Lung (tissue), 12 donors: ENCODE results near the gene PDCD5. TPM values are rescaled to one million over a fixed set of nuclear protein-coding genes. Genes with fewer than 3 reads are reported as not detected.
"Not testable (repeated sequence)": the region's sequence is repeated elsewhere in the genome, so short reads cannot be mapped to it uniquely, and the experiment has no call there.

Experiments used
- ATAC-seq: fragments of 200-7000 bp; cut with Tn5 transposase; one replicate; pipeline ENCODE4 v1.9.1; 2020; ENCODE audit warnings: moderate number of reproducible peaks; ENCODE audit not compliant: insufficient read depth, low FRiP score
- DNase-seq, 3 donors: peaks; one replicate each; pipeline ENCODE4 v3.0.0-alpha.2; 2013 to 2017
- H3K27ac ChIP-seq, 2 donors: one replicate each; pipeline ENCODE4 v1.5.1; 2013; ENCODE audit warnings: mild to moderate bottlenecking in 2 of 2, moderate library complexity in 2 of 2, control low read depth in 1 of 2, inconsistent platforms in 1 of 2, low read depth in 1 of 2, low read length in 1 of 2
- H3K27me3 ChIP-seq, 3 donors: one replicate each; pipeline ENCODE4 v1.5.1; 2013; ENCODE audit warnings: low read length in 2 of 3; ENCODE audit not compliant: control insufficient read depth in 3 of 3, insufficient read depth in 3 of 3
- H3K36me3 ChIP-seq, 4 donors: one replicate each; pipeline ENCODE4 v1.5.1; 2013; ENCODE audit warnings: low read length in 4 of 4, mild to moderate bottlenecking in 1 of 4, moderate library complexity in 1 of 4; ENCODE audit not compliant: control insufficient read depth in 4 of 4, insufficient read depth in 4 of 4
- H3K4me1 ChIP-seq, 5 donors: one replicate each; pipeline ENCODE4 v1.5.1; 2013; ENCODE audit warnings: low read length in 5 of 5, mild to moderate bottlenecking in 2 of 5, moderate library complexity in 1 of 5; ENCODE audit not compliant: control insufficient read depth in 5 of 5, insufficient read depth in 5 of 5
- H3K4me3 ChIP-seq: one replicate; pipeline ENCODE4 v1.5.1; 2013; ENCODE audit warnings: mild to moderate bottlenecking, control low read depth, moderate library complexity
- H3K9ac ChIP-seq, 2 donors: one replicate each; pipeline ENCODE4 v1.5.1; 2013; ENCODE audit warnings: low read length in 2 of 2, control low read depth in 1 of 2; ENCODE audit not compliant: insufficient read depth in 1 of 2
- H3K9me3 ChIP-seq, 4 donors: one replicate each; pipeline ENCODE4 v1.5.1; 2013; ENCODE audit warnings: low read length in 3 of 4, mild to moderate bottlenecking in 1 of 4, moderate library complexity in 1 of 4; ENCODE audit not compliant: control insufficient read depth in 4 of 4, insufficient read depth in 3 of 4
- CTCF ChIP-seq: IDR thresholded peaks from 2 replicates; pipeline ENCODE4 v1.5.1; 2012; ENCODE audit warnings: mild to moderate bottlenecking; ENCODE audit errors: control extremely low read depth, extremely low read depth
- WGBS, 2 donors: extraction: QIAGEN DNeasy Blood & Tissue Kit; methylation state at CpG; one replicate each; pipeline ENCODE4 v1.1.7; 2013; 5-methylcytosine and 5-hydroxymethylcytosine counted together
- polyA plus RNA-seq, 2 donors: library from polyadenylated mRNA; stranded (reverse); fragments of 200-250 nt; gene quantifications; one replicate each; pipeline ENCODE4 v1.2.1, GENCODE V29; 2013
- total RNA-seq, 2 donors: library from RNA; depleted of rRNA in 1 of 2; stranded (reverse); fragments of >200 nt in 1 of 2; gene quantifications; one replicate each; pipeline ENCODE4 v1.2.1, GENCODE V29; 2014 to 2021
- donor health status: control.
- donor health status: control.
- donor health status: Bipolar disorder and iron deficiency.
- donor health status: healthy.
- donor health status: DM: yes; HTN: yes; CAD: no.

The PDCD5 gene
- total and polyA plus RNA-seq, 4 donors = 38.6 to 147 (median 87.0) TPM

GRCh38 chr19:32539240-32539916, 41.6 kb upstream of the PDCD5 start:
- H3K9ac ChIP-seq = no peak overlapping the region
- no peak overlapping the region for H3K27ac ChIP-seq
- peaks cover 0 to 2% (median 0%) of the 10 kb centered on the region in 3 donors for H3K27me3 ChIP-seq
- H3K36me3 ChIP-seq = no peaks in the 10 kb centered on the region
- no peak for TF ChIP-seq CTCF
- H3K4me1 ChIP-seq = no peaks in the 10 kb centered on the region
- WGBS, 2 donors = 75 to 81% methylated on average over 12 of the region's 12 CpGs
- peaks cover 0 to 2% (median under 1%) of the 10 kb centered on the region in 4 donors for H3K9me3 ChIP-seq
- no peak overlapping the region for H3K4me3 ChIP-seq
- no peak for DNase-seq
- ATAC-seq = no peak

DNA sequence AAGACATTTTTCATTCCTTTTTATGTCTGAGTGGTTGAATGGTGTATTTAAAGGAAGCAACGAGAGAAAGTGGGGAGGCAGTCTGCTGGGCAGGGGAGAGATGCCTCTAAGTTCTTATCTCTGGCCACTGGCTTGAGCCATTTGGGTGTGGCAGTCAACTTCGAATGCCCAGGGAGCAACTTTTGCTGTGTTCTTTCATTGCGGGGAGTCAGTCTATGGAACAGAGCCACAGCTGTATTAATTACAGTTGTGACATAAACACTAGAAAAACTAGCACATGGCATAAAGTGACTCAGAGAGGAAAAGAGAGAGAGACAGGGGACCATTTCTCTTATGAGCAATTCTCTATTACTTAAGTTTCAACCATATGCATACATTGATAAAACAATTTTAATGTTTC, 40.4 kb upstream of the PDCD5 start:
- Histone ChIP-seq H3K27me3 (no peaks in the 10 kb centered on the region), H3K4me1 (no peaks in the 10 kb centered on the region), H3K27ac (no peak overlapping the region), H3K36me3 (no peaks in the 10 kb centered on the region), H3K9ac (no peak overlapping the region), H3K9me3 (no peaks in the 10 kb centered on the region), H3K4me3 (no peak overlapping the region)
- TF ChIP-seq CTCF = no peak
- ATAC-seq = no peak
- WGBS, 2 donors = 71 to 81% methylated on average over 3 of the region's 3 CpGs
- no peak for DNase-seq

DNA sequence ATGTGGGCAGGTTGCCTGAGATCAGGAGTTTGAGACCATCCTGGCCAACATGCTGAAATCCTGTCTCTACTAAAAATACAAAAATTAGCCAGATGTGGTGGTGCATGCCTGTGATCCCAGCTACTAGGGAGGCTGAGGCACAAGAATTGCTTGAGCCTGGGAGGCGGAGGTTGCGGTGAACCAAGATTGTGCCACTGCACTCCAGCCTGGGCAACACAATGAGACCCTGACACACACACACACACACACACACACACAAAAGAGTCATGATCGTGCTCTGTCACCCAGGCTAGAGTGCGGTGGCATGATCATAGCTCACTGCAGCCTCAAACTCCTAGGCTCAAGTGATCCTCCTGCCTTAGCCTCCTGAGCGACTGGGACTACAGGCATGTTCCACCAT, 39.6 kb upstream of the PDCD5 start:
- H3K9ac ChIP-seq, ATAC-seq, H3K27me3 ChIP-seq, H3K9me3 ChIP-seq, H3K4me1 ChIP-seq, H3K36me3 ChIP-seq, H3K4me3 ChIP-seq, H3K27ac ChIP-seq, DNase-seq: not testable (repeated sequence)
- 94 to 95% methylated on average over 5 of the region's 5 CpGs for WGBS, 2 donors

DNA sequence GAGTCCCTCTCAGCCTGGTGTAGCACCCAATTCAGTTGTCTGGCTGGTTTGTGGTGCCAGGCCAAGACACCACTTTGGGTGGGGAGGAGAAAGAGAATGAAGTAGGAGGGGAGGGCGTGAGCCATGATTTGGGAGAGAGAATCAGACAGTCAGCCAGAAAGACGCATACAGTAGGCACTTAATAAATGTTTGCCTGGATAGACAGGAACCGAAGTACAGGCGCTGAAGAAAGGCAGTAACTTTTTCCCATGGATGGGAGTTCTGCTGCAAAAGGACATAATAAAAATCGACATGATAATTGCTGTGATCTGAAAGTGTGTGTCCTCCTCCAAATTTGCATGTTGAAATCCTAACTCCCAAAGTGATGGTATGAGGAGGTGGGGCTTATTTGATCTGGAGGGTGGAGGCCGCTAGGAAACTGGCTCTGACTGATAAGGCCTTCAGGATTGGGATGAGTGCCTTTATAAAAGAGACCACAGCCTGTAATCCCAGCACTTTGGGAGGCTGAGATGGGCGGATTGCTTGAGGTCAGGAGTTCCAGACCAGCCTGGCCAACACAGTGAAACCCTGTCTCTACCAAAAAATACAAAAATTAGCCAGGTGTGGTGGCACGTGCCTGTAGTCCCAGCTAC, 38.4 kb upstream of the PDCD5 start:
- no peak for TF ChIP-seq CTCF
- no peaks in the 10 kb centered on the region for H3K4me1 ChIP-seq
- WGBS, 2 donors = 76 to 89% methylated on average over 8 of the region's 8 CpGs
- no peaks in the 10 kb centered on the region for H3K27me3 ChIP-seq
- no peak overlapping the region for H3K27ac ChIP-seq
- no peak overlapping the region for H3K4me3 ChIP-seq
- H3K9ac ChIP-seq = no peak overlapping the region
- no peaks in the 10 kb centered on the region for H3K36me3 ChIP-seq
- no peaks in the 10 kb centered on the region for H3K9me3 ChIP-seq
- ATAC-seq (no peak), DNase-seq (no peak)
